Measurements from ENCODE around the gene ADO.
"Not testable (repeated sequence)": the region's sequence is repeated elsewhere in the genome, so short reads cannot be mapped to it uniquely, and the experiment has no call there.

The ADO gene

DNA sequence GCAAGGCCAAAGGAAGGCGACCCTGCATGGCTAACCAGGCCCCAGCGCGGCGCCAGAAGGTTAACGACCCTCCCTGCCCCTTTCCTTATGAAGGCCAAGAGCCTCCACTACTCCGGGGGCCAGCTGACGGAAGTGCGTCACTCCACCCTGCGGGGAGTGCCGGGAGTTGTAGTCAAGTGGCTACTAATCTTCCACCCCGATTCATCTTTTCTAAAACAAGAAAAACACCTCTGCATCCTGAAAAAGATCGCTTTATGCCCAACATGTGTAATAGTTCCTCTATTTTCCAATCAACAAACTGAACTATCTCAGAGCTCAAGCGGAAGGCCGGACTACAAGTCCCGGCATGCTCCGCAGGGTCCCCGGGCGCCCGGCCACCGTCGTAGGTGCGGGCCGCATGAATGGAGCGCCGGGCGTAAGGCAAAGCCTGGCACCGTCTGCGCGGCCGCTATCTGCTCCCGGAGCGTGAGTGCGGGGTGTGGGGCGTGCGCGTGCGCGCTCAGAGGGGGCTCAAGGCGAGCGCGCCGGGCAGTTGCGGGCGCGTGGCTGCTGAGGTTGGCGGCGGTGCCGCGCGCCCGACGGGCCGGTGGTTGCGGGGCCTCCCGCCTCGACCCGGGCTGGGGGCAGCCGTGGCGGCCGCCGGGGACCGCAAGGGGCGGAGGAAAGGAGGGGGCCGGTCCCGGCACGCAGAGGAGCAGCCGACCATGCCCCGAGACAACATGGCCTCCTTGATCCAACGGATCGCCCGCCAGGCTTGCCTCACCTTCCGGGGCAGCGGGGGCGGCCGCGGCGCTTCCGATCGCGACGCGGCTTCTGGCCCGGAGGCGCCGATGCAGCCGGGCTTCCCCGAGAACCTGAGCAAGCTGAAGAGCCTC lies at the start of gene ADO:
Gene ADO (plus strand): TSS at position 365 of the 875 bp plus-strand sequence. CDS start 340 bp downstream, at position 705.
- peak; percentile 91 for DNase-seq (ENCODE audit: low spot score)

DNA sequence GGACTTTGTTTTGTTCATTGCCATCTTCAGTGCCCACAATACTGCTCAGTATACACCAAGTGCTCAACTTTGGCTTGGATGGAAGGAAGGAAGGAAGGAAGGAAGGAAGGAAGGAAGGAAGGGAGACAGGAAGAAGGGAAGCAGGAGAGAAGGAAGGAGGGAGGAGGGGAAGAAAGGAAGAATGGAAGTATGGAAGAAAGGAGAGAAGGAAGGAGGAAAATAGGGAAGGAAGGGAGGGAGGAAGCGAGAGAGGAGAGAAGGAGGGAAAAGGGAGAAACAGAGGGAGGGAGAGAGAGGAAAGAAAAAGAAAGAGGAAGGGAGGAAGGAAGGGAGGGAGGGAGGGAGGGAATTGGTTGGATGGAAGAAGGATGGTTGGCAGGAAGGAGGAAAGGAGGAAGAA lies 49.6 kb upstream of the ADO start:
- DNase-seq (ENCODE audit: low spot score), result no peak

DNA sequence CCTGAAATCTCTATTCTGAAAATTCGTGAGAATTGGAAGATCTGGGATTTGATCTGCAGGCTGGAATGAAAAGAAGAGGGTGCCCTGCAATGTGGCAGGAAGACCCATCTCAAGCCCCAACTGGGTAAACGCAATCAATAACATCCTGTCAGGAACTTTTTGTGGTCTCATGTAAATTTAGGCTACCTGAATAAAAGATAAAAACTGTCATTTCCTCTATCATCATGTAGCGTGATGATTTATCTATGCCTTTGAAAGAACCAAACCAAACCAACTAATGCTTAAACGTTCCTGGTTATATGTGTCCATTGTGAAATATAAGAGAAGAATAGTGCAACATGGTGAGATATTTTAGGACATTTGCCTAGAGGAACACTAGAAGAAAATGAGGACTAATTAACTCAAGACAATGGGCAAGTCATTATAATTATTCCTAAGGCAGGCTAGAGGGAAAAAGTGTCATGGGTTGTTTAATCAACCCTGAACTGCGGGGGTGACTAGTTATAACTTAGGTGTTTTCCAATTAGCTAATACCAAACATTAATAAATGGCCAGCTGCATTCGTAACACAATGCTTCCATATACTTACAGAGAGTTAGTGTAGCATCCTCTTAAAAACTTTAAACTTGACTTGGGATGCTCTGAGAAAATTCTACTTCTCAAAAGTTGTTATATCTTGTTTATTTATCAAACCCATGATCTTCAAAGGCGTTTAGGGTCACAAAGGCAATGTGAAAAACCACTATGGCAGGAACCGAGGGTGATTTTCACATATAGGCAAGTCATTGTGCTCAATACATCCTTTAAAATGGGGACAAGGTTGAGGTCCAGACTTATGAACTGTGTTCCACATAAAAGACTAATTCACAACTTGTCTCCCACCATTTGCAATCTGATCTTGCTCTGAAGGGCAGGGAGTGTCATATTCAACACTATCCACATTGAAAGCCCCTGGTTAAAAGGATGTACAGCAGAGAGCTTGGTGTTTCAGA lies 48.6 kb upstream of the ADO start:
- DNase-seq (ENCODE audit: low spot score), result no peak

DNA sequence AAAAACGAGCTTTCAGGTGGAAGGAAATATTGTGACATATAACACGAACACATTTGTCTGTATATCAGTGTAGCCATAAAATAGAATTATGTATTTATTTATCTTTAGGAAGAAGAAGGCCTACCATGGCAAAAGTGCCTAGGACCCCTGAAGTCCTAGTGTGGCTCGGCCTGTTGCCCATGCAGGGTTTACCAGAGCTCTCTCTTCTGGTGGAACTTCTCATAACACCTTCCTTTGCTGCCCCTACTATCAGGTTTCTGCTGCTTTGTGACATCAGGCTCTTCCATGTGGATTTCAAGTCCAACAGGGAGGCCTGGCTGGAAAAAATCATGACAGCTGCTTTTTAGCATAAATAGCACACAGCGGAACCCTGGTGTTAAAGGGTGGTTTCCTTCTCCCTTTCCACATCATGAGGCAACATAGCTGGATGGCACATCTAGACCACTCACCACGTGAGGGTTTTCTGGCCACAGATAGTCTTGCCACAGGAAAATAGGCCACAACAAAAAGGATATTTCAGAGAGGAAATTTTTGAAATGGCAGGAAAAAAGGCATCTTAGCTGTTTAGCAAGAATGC lies 44.8 kb upstream of the ADO start:
- peak; percentile 37 for DNase-seq (ENCODE audit: low spot score)

DNA sequence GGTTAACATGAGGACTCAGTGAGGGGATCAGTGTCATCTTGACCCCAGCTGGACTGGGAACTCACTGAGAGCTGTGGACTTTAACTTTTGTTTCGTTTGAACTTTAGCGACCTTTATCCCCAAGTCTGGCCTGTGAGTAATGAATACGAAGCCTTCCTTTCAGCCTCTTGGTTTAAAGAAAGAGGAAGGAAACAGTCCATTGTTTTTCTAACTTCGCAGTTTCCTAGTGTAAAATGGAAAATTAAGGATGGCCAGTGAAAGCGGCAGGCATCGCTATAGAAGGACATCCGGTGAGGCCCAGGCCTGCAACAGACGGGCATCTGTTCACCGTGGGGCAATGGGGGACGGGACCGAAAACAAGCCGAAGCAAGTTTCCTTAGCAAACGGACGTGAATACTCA lies 44.1 kb upstream of the ADO start:
- DNase-seq (ENCODE audit: low spot score), result peak; percentile 54

DNA sequence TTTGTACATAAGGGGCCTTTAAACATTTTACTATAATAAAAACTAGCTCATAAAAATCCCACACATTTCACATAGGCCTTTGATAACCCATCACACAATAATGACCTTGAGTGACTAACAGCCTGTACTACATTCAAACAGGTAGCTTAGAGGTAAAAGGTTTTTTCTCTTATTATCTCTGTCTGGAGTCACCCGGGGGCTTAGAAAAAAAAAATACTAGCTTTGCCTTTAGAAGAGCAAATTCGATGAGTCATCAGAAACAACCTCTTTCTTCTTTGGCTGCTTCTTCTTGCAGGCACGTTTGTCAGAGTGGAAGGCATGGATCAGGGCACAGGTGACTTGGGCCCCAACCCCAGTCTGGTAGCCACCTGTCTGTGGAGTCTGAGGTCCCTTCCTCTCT lies 43.4 kb upstream of the ADO start:
- DNase-seq (ENCODE audit: low spot score), result no peak

DNA sequence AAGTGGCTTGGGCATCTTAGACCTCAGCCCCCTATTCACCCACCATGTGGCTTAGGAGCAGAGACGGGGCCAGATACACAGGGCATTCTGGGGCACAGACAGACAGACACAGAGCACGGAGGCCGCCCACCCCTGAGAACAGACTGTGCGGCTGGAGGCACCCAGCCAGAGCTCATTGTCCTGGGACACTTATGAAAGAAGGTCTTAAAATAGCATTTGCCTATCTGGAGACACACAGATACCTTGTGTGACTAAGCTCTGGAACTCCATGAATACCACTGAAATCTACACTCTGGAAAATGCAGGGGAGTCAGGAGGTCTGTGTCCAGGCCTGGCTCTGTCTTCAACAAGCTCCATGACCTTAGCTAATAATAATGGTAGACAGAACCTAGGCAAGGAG lies 41.4 kb upstream of the ADO start:
- DNase-seq (ENCODE audit: low spot score), result no peak

DNA sequence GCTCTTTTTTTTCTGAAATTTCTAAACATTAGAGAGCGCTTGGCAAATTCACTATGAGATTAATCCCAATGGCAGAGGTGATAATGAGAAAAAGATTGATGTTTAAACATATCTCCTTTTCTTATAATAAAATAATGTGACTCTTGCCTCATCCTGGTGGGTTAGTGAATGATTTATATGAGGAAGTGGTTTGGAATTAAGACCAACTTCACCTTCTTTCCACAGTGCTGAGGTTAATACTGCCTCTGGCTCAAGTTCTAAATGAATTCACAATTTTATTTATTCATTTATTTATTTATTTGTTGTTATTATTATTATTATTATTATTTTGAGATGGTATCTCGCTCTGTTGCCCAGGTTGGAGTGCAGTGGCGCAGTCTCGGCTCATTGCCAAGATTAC lies 40.5 kb upstream of the ADO start:
- no peak for DNase-seq (ENCODE audit: low spot score)

DNA sequence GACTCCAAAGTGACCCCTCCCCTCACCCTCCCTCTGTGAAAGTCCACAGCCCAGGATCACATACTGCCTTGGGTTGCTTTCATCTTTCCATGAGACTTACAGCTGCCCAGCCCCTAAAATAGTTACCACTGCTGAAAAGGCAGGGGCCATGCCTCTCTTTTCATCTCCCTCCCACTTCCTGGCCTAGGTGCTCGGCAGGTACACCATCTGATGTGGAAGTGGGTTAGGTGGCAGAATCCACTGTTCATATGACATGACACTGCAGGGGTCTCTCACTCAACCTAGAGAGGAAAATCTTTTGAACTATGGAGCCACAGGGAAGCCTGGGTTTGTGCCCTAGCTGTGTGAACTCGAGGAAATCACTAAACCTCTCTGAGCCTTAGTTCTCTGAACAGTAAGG lies 38.8 kb upstream of the ADO start:
- DNase-seq (ENCODE audit: low spot score), result no peak

DNA sequence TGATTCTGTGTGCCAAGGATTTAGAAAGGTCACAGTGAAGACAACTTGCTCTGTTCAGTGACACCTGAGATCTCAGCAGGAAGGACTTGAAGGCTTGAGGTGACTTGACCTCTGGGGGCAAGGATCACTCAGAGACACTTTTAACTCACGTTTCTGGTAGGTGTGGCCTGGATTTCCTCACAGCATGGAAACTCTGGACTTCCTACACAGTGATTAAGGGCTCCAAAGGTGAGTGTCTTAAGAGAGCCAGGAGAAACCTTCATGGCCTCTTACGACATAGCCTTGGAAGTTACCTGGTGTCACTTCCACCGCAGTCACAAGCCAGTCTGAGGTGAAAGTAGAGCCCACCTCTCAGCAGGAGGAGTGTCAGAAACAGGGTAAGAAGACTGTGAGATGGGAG lies 38.1 kb upstream of the ADO start:
- no peak for DNase-seq (ENCODE audit: low spot score)

DNA sequence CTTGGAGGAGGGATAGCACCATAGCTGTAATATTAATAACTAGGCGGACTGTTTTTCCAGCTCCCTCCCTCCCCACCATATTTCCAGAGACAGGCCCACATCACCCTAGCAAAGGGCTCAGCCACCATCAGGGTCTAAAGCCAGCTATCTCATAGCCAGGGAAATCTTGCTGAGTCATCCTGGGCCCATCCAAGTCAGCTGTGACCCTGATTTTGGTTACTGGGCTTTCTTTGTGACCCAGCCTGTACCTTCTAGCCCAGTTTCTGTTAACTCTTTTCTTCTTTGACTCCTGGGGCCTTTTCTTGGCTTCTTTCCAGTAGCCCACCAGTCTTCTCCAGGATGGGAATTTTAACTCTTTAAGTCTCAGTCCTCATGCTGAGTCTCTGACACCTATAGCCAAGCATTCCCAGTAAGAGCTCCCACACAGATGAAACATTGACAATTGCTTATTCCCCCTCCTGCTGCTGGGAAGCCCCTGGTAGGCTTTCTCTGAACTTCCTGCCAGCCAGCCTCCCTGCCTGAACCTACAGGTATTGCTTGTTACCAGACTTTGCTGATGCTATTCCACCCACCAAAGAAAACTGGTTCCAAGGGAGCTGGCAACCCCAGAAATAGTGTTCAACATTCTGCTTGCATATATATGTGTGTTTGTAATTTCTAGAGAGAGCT lies 34.8 kb upstream of the ADO start:
- no peak for DNase-seq (ENCODE audit: low spot score)

DNA sequence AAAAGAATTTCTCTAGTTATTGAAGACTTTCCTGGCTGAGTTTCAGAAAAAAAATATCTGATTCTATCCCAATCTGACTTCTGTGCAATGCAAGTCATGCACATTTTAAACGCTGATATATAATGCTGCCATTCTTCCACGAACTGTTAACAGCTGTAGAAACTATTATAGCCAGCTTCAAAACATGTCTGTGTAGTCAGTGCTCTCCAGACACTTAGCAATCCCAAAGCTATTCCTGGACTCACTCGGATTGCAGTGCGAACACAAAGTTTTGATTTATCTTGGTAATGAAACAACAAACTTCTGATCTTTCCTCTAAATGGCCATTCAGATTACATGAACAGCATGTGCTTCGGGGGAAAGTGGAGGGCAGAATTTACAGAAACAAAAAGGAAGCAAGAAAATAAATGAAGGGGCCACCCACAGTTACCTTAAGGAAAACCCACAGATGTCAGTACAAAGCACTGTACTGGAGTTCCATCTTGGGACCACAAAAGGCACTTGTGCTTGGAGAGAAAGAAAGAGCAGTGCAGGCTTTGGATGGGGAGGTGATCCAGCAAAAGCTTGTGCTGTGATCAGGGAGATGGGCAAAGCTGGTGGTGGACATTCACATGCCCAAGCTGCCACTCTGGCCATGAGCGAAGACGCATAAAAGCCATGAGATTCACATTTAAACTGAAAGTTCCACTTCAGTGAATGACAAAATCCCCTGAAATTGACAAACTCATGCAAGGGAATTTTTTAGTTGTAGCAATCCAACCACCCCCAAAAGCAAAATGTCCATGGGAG lies 32.1 kb upstream of the ADO start:
- DNase-seq (ENCODE audit: low spot score), result peak; percentile 55

DNA sequence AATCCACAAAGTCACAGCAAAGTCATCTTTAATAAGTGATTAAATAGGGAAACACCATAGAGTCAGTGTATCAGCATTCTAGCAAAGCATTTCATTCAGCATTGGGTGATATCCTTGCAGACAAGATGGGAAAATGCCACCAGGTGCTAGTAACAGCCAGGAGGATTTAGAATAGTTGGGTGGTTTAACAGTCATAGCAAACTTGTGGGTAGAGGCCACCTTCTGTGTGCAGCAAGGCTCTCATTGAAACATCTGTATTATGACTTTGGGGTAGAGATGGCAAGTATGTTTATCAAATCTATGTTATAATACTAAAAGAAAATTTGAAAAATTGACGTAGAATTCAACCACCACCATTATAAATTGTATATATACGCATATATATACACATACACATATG lies 26.4 kb upstream of the ADO start:
- no peak for DNase-seq (ENCODE audit: low spot score)

DNA sequence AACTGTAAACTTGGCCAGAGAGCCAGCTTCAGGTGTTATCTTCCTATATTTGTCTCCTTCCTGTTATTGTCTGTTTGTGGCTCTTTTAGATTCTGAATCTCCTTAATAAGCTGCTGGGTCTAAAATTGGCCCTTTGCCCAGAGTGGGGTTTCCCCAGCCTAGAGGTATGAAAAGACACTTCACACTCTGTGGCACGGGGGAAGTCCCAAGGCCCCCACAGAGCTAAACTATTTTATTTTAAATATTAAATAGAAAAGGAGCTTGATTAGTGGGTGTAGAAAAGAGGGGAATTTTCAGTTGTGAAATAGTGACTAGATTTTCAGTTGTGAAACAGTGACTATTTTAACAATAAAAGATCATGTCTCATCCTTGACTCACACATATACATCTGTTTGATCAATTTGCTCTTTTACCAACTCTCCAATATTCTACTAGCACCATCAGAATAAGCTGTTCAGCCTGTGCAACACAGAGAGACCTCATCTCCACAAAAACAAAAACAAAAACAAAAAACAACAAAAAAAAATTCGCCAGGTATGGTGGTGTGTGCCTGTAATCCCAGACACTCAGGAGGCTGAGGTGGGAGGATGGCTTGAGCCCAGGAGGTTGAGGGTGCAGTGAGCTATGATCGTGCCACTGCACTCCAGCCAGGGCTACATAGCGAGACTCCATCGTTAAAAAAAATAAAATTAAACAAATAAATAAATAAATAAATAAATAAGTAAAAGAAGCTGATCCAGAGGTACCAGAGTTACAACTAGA lies 24.9 kb upstream of the ADO start:
- DNase-seq (ENCODE audit: low spot score), result no peak

DNA sequence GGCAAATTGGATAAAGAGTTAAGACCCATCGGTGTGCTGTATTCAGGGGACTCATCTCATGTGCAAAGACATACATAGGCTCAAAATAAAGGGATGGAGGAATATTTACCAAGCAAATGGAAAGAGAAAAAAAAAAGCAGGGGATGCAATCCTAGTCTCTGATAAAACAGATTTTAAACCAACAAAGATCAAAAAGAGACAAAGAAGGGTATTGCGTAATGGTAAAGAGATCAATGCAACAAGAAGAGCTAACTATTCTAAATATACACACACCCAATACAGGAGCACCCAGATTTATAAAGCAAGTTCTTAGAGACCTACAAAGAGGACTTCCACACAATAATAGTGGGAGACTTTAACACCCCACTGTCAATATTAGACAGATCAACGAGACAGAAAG lies 20.0 kb upstream of the ADO start:
- not testable (repeated sequence) for DNase-seq (ENCODE audit: low spot score)

DNA sequence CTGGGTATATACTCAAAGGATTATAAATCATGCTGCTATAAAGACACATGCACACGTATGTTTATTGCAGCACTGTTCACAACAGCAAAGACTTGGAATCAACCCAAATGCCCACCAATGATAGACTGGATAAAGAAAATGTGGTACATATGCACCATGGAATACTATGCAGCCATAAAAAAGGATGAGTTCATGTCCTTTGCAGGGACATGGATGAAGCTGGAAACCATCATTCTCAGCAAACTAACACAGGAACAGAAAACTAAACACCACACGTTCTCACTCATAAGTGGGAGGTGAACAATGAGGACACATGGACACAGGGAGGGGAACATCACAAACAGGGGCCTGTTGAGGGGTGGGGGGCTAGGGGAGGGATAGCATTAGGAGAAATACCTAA lies 16.2 kb upstream of the ADO start:
- not testable (repeated sequence) for DNase-seq (ENCODE audit: low spot score)

DNA sequence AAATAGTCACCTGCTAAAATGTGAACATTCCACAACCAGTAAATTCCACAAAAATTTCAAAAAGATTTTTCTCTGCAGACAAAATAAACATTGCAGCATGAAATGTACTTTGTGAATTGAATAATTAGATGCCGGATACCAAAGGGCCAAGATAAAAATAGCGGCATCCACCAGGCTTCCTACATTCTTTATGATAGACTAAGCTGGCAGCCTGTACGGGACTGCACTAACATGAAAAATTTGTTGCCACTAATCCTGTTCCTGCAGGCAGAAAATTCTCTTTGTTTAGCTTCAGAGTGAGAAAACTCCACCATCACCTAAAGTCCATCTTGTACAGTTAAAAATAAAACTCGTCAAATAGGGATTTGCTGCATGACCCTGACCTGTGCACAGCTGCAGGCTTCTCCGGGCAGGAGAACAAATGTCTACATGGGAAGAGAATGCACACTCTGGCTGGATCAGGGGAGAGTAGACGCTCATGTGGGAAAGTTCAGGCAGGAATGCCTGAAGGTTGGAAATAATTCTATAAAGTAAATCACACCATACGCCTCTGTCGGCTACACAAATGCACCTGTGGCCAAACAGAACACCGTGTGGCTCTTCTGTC lies 15.6 kb upstream of the ADO start:
- DNase-seq (ENCODE audit: low spot score), result no peak

DNA sequence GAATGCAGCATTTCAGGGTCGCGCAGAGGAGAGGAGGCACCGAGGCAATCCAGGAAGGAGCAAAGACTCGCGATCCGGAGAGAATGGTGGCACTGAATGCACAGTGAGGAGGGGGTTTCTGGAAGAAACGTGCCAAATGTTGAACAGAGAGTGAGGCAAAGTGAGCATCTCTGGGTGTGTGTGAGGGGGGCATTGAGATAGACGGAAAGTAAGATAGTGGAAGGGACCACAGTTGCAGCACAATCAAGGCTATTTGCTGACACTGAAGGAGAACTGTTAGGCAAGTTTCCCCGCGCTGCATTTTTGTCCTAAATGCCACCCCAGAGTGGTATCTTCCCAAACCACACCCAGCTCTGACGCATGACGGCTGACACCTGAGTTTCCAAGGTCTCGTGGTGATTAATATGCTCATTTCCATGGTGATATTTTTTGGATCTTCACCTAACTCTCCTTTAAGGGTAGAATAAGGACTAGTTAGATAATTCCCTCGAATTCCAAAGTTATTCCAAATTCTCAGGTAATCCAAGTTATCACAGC lies 14.4 kb upstream of the ADO start:
- no peak for DNase-seq (ENCODE audit: low spot score)

DNA sequence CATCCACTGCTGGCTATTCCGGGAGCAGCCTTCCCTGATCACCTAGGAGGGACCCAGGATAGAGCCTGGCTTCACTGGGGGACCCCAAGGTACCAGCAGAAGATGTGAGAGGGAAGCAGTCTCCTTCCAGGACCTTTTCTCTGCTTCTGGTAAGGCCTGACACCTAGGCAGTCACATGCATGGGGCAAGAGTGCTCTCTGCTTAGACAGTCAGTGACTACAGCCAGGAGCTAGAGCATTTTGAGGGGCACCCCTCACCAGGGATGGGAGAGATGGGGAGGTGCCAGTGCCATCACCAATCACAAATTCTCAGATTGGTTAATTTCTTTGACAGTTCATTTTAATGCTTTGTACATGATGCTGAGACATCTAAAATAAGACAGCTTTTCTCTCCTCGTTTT lies 13.9 kb upstream of the ADO start:
- no peak for DNase-seq (ENCODE audit: low spot score)

DNA sequence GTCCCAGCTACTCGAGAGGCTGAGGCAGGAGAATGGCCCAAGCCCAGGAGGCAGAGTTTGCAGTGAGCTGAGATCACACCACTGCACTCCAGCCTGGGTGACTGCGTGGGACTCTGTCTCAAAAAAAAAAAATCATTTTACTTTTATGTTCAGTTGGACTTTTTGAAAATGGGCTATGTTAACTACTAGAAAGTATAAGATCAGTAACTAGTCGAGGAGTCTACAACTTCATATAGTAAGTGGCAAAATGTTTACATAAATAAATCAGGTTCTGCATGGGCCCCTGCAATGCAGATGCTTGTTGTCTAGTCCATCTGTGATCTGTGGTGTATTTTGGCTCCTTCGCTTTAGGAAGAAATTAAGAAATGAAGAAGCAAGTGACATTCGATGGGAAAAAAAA lies 12.3 kb upstream of the ADO start:
- DNase-seq (ENCODE audit: low spot score), result no peak

Data from pons (tissue), 1 donor.